Measurements from ENCODE around the gene BMP3.

The BMP3 gene

GRCh38 chr4:81042578-81043365 is 12.3 kb downstream of the BMP3 start:
- DNase-seq = no peak

GRCh38 chr4:81049330-81049729 is 18.8 kb downstream of the BMP3 start:
- no peak for DNase-seq

GRCh38 chr4:81049907-81050306 is 19.4 kb downstream of the BMP3 start:
- DNase-seq = no peak

GRCh38 chr4:81052119-81053068 is 21.9 kb downstream of the BMP3 start:
- peak in 3 of 5 experiments; percentile 8 to 24 (median 9) for DNase-seq

GRCh38 chr4:81058621-81059020 is 28.1 kb downstream of the BMP3 start:
- no peak for DNase-seq

GRCh38 chr4:81060587-81061343 is 30.3 kb downstream of the BMP3 start:
- DNase-seq = no peak

- no peak for DNase-seq
These were observed 30.8 kb downstream of the BMP3 start for GRCh38 chr4:81061344-81061730.

GRCh38 chr4:81062001-81062400 is 31.5 kb downstream of the BMP3 start:
- no peak for DNase-seq

GRCh38 chr4:81065446-81065845 is 34.9 kb downstream of the BMP3 start:
- no peak for DNase-seq

- DNase-seq = peak in 4 of 5 experiments; percentile 6 to 69 (median 23)
These were observed 39.3 kb downstream of the BMP3 start for GRCh38 chr4:81069706-81070331.

GRCh38 chr4:81071013-81071412 is 40.5 kb downstream of the BMP3 start:
- DNase-seq = no peak

GRCh38 chr4:81081156-81081555 is 50.6 kb downstream of the BMP3 start:
- DNase-seq = no peak

GRCh38 chr4:81084029-81084428 is 53.5 kb downstream of the BMP3 start:
- no peak for DNase-seq

GRCh38 chr4:81084634-81085033 is 54.1 kb downstream of the BMP3 start:
- DNase-seq = no peak

GRCh38 chr4:81085291-81085690 is 54.8 kb downstream of the BMP3 start:
- DNase-seq = no peak

GRCh38 chr4:81085979-81086378 is 55.5 kb downstream of the BMP3 start:
- DNase-seq = no peak

GRCh38 chr4:81093720-81094401 is 63.4 kb downstream of the BMP3 start:
- no peak for DNase-seq

GRCh38 chr4:81095389-81095788 is 64.9 kb downstream of the BMP3 start:
- DNase-seq = no peak

GRCh38 chr4:81096566-81096965 is 66.1 kb downstream of the BMP3 start:
- no peak for DNase-seq

GRCh38 chr4:81102107-81102506 is 71.6 kb downstream of the BMP3 start:
- no peak for DNase-seq

- no peak for DNase-seq
These were observed 75.6 kb downstream of the BMP3 start for GRCh38 chr4:81106150-81106549.

Measured in T-helper 2 cell (primary cell).